Panc1 (cell line): ENCODE measurements around the gene EPHA6. TPM values are rescaled to one million over a fixed set of nuclear protein-coding genes. Genes with fewer than 3 reads are reported as not detected.

Experiments used
- ATAC-seq: fragments of 200-7000 bp; cut with Tn5 transposase; 2 replicates; pipeline ENCODE4 v1.9.1; 2020; ENCODE audit warnings: mild to moderate bottlenecking, moderate library complexity
- BruUV-seq: library from RNA; stranded (reverse); fragments of 400-500 nt; replicated peaks from 2 replicates; lab custom pipeline; 2021; lab: Mats Ljungman, UMichigan
- CTCF ChIA-PET: fragments of 300-600 bp; sonication (Branson Sonifier 250); formaldehyde crosslinking; loops from one replicate; lab custom pipeline; 2022; ENCODE audit warnings: antibody characterized with exemption; lab: Charles Lee
- POLR2A ChIA-PET: fragments of 300-600 bp; sonication (Branson Sonifier 250); formaldehyde crosslinking; loops from one replicate; lab custom pipeline; 2022; ENCODE audit warnings: antibody characterized with exemption; lab: Charles Lee
- DNase-seq: peaks from one replicate; pipeline ENCODE4 v3.0.0-alpha.2; 2010; ENCODE audit warnings: low read depth, low spot score
- H3K27ac ChIP-seq: 2 replicates; pipeline ENCODE4 v1.5.1; 2011; ENCODE audit warnings: mild to moderate bottlenecking, low read length, inconsistent platforms
- H3K27me3 ChIP-seq: fragments of 200-500 bp; sonication (Bioruptor generic); 2 replicates; pipeline ENCODE4 v1.6.0; 2014; ENCODE audit warnings: low read length, inconsistent platforms; ENCODE audit not compliant: control insufficient read depth, insufficient read depth
- H3K36me3 ChIP-seq: fragments of 200-500 bp; sonication (Bioruptor generic); 2 replicates; pipeline ENCODE4 v1.5.1; 2014; ENCODE audit warnings: inconsistent platforms, mild to moderate bottlenecking, low read length, moderate library complexity; ENCODE audit not compliant: control insufficient read depth, insufficient read depth
- H3K4me1 ChIP-seq: 2 replicates; pipeline ENCODE4 v1.5.1; 2011; ENCODE audit warnings: inconsistent platforms, mild to moderate bottlenecking, low read length, moderate library complexity; ENCODE audit not compliant: control insufficient read depth, insufficient read depth
- H3K4me3 ChIP-seq, 2 experiments: 2 replicates each; pipeline ENCODE4 v1.5.1; 2011 to 2012; ENCODE audit warnings: low read depth in 2 of 2, low read length in 2 of 2, mild to moderate bottlenecking in 2 of 2, inconsistent platforms in 1 of 2, moderate library complexity in 1 of 2
- H3K9me3 ChIP-seq: fragments of 200-500 bp; sonication (Bioruptor generic); 2 replicates; pipeline ENCODE4 v1.5.1; 2014; ENCODE audit warnings: low read depth, mild to moderate bottlenecking, inconsistent platforms, low read length, moderate library complexity; ENCODE audit not compliant: control insufficient read depth, insufficient read depth
- POLR2AphosphoS5 ChIP-seq: IDR thresholded peaks from 2 replicates; pipeline ENCODE4 v1.6.1; 2012; ENCODE audit warnings: mild to moderate bottlenecking, low read depth, low read length, moderate library complexity
- SIN3A ChIP-seq: IDR thresholded peaks from 2 replicates; pipeline ENCODE4 v1.6.1; 2012; ENCODE audit warnings: low read depth, mild to moderate bottlenecking, low read length, moderate library complexity, borderline replicate concordance; ENCODE audit not compliant: insufficient read depth
- TCF7L2 ChIP-seq: IDR thresholded peaks from 2 replicates; pipeline ENCODE4 v1.6.1; 2011; ENCODE audit warnings: mild to moderate bottlenecking, low read depth, low read length, inconsistent platforms
- in situ Hi-C: cut with HindIII; loops from 2 replicates; pipeline ENCODE4 v1.10.0; 2016; ENCODE audit warnings: low sequenced_read_pairs, low pct_unique_long_range_greater_than_20kb
- intact Hi-C: fragments of 100-400 bp; cut with micrococcal nuclease; formaldehyde crosslinking; loops from one replicate; pipeline ENCODE4 v1.10.0; 2022; ENCODE audit not compliant: unreplicated experiment
- total RNA-seq: library from RNA; stranded (reverse); gene quantifications from one replicate; pipeline ENCODE4 v1.2.1, GENCODE V29; 2021; ENCODE audit not compliant: unreplicated experiment
- TF ChIP-seq, protein P1 (sequence below): fragments of 450-650 bp; IDR thresholded peaks from 2 replicates; pipeline ENCODE4 v1.5.1; 2017; ENCODE audit warnings: mild to moderate bottlenecking
- TF ChIP-seq, protein P2 (sequence below), 2 experiments: IDR thresholded peaks; 2 replicates each; pipeline ENCODE4 v1.6.1; 2011 to 2012; ENCODE audit warnings: low read depth in 2 of 2, control low read depth in 1 of 2, low read length in 1 of 2, mild to moderate bottlenecking in 1 of 2, moderate library complexity in 1 of 2; ENCODE audit not compliant: insufficient read depth in 1 of 2

EPHA6 gene
- total RNA-seq, 1 experiment from 2014 or later = 0.57 TPM

DNA sequence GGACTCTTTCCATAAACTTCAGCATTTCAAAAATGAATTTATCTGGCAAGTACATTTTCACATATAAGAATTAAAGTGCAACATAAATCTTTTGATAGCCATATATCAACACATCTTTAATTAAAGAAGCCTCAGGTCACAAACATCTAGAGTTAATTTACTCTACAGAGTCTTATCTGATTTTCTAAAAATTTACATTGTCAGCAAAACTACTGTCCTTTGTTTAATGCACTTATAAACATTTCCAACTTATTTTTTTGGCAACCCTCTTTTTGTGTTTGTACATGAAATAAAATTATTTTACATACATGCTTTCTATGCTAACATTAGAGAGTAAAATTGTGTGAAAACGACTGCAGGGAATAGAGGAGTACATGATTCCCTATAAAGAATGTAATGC lies 533.4 kb downstream of the EPHA6 start:
- Histone ChIP-seq H3K27me3 (no peaks in the 10 kb centered on the region), H3K4me1 (no peaks in the 10 kb centered on the region), H3K9me3 (no peaks in the 10 kb centered on the region; the same call in 1 of the 2 replicates), H3K4me3 (no peak overlapping the region), H3K36me3 (no peaks in the 10 kb centered on the region), H3K27ac (no peak overlapping the region)
- ChIA-PET CTCF (no interaction called here), POLR2A (no interaction called here)
- BruUV-seq = no TSS peak
- DNase-seq (no peak), ATAC-seq (no peak)
- TF ChIP-seq SIN3A = no peak
- no peak for TF ChIP-seq TCF7L2
- TF ChIP-seq POLR2AphosphoS5 = no peak
- TF ChIP-seq, protein P1, sequence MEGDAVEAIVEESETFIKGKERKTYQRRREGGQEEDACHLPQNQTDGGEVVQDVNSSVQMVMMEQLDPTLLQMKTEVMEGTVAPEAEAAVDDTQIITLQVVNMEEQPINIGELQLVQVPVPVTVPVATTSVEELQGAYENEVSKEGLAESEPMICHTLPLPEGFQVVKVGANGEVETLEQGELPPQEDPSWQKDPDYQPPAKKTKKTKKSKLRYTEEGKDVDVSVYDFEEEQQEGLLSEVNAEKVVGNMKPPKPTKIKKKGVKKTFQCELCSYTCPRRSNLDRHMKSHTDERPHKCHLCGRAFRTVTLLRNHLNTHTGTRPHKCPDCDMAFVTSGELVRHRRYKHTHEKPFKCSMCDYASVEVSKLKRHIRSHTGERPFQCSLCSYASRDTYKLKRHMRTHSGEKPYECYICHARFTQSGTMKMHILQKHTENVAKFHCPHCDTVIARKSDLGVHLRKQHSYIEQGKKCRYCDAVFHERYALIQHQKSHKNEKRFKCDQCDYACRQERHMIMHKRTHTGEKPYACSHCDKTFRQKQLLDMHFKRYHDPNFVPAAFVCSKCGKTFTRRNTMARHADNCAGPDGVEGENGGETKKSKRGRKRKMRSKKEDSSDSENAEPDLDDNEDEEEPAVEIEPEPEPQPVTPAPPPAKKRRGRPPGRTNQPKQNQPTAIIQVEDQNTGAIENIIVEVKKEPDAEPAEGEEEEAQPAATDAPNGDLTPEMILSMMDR = no peak
- TF ChIP-seq, protein P2, sequence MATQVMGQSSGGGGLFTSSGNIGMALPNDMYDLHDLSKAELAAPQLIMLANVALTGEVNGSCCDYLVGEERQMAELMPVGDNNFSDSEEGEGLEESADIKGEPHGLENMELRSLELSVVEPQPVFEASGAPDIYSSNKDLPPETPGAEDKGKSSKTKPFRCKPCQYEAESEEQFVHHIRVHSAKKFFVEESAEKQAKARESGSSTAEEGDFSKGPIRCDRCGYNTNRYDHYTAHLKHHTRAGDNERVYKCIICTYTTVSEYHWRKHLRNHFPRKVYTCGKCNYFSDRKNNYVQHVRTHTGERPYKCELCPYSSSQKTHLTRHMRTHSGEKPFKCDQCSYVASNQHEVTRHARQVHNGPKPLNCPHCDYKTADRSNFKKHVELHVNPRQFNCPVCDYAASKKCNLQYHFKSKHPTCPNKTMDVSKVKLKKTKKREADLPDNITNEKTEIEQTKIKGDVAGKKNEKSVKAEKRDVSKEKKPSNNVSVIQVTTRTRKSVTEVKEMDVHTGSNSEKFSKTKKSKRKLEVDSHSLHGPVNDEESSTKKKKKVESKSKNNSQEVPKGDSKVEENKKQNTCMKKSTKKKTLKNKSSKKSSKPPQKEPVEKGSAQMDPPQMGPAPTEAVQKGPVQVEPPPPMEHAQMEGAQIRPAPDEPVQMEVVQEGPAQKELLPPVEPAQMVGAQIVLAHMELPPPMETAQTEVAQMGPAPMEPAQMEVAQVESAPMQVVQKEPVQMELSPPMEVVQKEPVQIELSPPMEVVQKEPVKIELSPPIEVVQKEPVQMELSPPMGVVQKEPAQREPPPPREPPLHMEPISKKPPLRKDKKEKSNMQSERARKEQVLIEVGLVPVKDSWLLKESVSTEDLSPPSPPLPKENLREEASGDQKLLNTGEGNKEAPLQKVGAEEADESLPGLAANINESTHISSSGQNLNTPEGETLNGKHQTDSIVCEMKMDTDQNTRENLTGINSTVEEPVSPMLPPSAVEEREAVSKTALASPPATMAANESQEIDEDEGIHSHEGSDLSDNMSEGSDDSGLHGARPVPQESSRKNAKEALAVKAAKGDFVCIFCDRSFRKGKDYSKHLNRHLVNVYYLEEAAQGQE (IDR thresholded peaks at IDR 0.05; ENCODE audit: insufficient read depth in 1 of 2, low read depth in 2 of 2, low read length in 1 of 2) = no peak
- intact Hi-C loops (no loop called here), in situ Hi-C loops (no loop called here)

DNA sequence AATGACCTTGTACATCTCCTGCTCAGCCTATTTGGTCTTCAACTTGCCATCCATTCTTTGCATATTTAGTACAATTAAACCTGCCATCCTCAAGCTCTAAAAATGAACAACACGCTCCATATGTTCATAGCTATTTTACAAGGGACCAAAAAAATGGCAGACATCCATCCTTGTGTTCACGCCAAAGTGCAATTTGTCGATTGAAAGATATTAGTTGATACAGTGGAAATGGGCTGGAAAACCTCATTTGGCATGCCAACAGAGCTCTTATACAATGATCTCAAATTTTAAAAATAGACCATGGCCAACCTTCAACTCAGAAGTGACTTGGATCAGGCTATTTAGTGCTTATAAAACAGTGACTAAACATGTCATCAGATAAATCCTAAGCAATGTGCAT lies 536.6 kb downstream of the EPHA6 start:
- no TSS peak for BruUV-seq
- ATAC-seq = no peak
- Histone ChIP-seq H3K27me3 (no peaks in the 10 kb centered on the region), H3K4me3 (no peak overlapping the region), H3K4me1 (no peaks in the 10 kb centered on the region), H3K9me3 (no peaks in the 10 kb centered on the region), H3K36me3 (no peaks in the 10 kb centered on the region), H3K27ac (no peak overlapping the region)
- DNase-seq = no peak
- ChIA-PET POLR2A (no interaction called here), CTCF (no interaction called here)
- in situ Hi-C loops (no loop called here), intact Hi-C loops (no loop called here)
- TF ChIP-seq TCF7L2 = no peak
- TF ChIP-seq POLR2AphosphoS5 = no peak
- no peak for TF ChIP-seq SIN3A
- TF ChIP-seq, protein P2 (IDR thresholded peaks at IDR 0.05; ENCODE audit: insufficient read depth in 1 of 2, low read depth in 2 of 2, low read length in 1 of 2) = no peak
